ENCODE data around the gene LYZL4.

The LYZL4 gene

GRCh38 chr3:42377681-42378080, 32.7 kb downstream of the LYZL4 start:
- in situ Hi-C loops (cut with MboI; ENCODE audit: low sequenced_read_pairs): no loop called here

GRCh38 chr3:42376344-42376798, 34.0 kb downstream of the LYZL4 start:
- in situ Hi-C loops (cut with MboI; ENCODE audit: low sequenced_read_pairs): no loop called here

DNA sequence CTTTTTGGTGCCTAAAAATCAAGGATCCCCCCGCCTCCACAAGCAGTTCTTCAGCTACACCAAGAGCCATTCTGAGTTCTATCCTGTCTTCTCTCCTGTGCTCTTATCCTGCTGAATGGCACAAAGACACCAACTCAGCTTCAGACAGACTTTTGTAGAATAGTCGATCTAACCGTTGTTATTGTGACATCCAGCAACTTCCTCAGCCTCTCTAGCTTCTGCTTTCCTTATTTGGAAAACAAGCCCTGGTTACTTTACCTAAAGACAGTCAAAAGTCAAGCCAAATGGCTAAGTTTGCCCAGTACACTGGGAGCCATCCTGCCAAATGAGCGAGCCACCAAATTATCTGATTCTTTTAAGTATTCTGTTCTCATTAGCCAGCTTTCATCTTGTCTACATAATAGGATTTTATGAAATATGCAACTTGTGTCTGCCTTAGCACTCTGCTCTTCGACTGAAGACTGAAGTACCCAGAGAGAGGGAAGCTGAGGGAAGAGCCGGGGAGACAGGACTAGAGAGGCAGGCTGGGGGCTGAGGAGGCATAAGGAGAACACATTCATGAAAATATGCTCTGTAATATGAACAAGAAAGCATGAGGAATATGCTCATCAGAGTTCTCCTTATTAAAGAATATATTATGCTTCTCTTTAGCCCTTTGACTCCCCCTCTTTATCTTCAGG, 35.1 kb downstream of the LYZL4 start:
- in situ Hi-C loops (cut with MboI; ENCODE audit: low sequenced_read_pairs): no loop called here

- in situ Hi-C loops (cut with MboI; ENCODE audit: low sequenced_read_pairs): no loop called here
Observed at GRCh38 chr3:42371776-42372175, 38.6 kb downstream of the LYZL4 start.

GRCh38 chr3:42369832-42370231, 40.6 kb downstream of the LYZL4 start:
- in situ Hi-C loops (cut with MboI; ENCODE audit: low sequenced_read_pairs): no loop called here

DNA sequence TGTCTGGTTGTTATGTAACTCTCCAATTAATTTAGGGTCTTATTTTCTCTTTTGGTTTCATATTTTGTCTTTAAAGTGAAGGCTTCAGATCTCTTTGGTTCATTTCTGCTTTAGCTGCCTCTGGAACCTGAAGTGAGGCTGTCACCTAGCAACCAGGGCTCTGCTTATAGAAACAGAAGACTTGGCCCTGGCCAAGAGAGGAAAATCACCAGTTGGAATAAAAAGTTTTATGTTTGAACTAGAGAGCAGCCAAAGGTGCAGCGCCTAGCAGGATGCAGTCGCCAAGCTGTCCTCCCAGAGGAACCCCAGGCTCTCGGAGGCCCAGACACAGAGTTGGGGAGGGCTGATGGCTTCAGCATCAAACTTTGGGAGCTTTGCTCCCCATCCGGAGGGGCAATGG, 41.1 kb downstream of the LYZL4 start:
- in situ Hi-C loops (cut with MboI; ENCODE audit: low sequenced_read_pairs): no loop called here

- in situ Hi-C loops (cut with MboI; ENCODE audit: low sequenced_read_pairs): no loop called here
Observed at GRCh38 chr3:42368861-42369260, 41.5 kb downstream of the LYZL4 start.

DNA sequence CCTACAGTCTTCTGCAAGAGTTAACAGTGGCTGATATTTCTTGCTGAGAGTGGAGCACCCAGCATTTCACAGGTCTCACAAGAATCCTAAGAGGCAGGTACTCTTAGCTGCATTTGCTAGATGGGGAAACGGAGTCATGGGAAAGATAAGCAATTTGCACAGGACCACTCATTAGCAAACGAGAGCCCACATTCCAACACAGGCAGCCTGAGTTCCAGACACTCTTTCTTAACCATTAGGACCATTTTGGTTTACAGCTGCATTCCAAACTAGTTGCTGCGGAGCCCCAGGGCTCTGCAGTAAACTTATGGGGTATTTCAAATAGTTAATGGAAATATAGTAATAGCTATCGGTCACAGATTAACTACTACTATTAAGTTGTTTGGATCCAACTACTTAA, 42.5 kb downstream of the LYZL4 start:
- in situ Hi-C loops (cut with MboI; ENCODE audit: low sequenced_read_pairs): no loop called here

DNA sequence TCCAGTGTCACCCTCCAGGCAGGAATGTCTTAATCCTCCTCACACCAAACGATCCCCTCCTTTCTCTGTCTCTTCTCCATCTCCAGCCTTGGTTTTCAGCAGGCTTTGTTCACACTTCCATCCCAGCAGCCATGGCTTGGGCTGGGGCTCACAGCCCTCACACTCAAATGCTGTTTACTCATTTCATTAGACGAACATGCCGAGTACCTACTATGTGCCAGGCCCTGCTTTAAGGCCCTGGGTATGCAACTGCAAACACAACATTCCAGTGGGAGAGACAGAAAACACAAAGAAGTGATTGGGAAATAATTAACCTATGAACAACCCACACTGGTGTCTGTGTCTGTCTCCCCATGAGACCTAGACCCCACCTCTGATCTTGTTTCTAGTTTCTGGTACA, 43.9 kb downstream of the LYZL4 start:
- in situ Hi-C loops (cut with MboI; ENCODE audit: low sequenced_read_pairs): no loop called here

DNA sequence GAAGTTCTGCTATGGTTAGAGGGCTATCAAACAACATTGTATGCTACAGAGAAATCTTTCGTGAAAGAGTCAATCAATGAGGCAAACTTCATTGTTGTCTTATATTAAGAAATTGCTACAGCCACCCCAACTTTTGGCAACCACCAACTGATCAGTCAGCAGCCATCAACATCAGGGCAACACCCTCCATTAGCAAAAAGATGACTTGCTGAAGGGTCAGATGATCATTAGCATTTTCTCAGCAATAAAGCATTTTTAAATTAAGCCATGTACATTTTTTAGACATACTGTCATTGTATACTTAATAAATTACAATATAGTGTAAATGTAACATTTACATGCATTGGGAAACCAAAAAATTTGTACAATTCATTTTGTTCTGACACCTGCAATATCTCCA, 53.1 kb downstream of the LYZL4 start:
- in situ Hi-C loops (cut with MboI; ENCODE audit: low sequenced_read_pairs): no loop called here

DNA sequence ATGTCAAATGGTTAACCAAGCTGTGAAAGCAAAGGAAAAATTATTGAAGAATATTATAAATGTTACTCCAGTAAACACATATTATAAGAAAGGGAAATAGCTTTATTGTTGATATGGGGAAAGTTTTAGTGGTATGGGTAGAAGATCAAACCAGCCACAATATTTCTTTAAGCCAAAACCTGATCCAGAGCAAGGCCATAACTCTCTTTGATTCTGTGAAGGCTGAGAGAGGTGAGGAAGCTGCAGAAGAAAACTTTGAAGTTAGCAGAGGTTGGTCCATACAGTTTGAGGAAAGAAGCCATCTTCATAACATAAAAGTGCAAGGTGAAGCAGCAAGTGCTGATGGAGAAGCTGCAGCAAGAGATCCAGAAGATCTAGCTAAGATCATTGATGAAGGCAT, 54.8 kb downstream of the LYZL4 start:
- in situ Hi-C loops (cut with MboI; ENCODE audit: low sequenced_read_pairs): no loop called here

- in situ Hi-C loops (cut with MboI; ENCODE audit: low sequenced_read_pairs): no loop called here
Observed at GRCh38 chr3:42353631-42354030, 56.8 kb downstream of the LYZL4 start.

GRCh38 chr3:42351207-42351606, 59.2 kb downstream of the LYZL4 start:
- in situ Hi-C loops (cut with MboI; ENCODE audit: low sequenced_read_pairs): no loop called here

GRCh38 chr3:42349765-42350594, 60.4 kb downstream of the LYZL4 start:
- in situ Hi-C loops (cut with MboI; ENCODE audit: low sequenced_read_pairs): no loop called here

GRCh38 chr3:42347928-42348327, 62.5 kb downstream of the LYZL4 start:
- in situ Hi-C loops (cut with MboI; ENCODE audit: low sequenced_read_pairs): no loop called here

Data from HL-60/S4 (cell line).